Esophagus mucosa (tissue), 1 donor: ENCODE measurements around the gene TPPP. TPM values are rescaled to one million over a fixed set of nuclear protein-coding genes. Genes with fewer than 3 reads are reported as not detected.
"Not testable (repeated sequence)": the region's sequence is repeated elsewhere in the genome, so short reads cannot be mapped to it uniquely, and the experiment has no call there.

Experiments
- ATAC-seq: fragments of 200-7000 bp; cut with Tn5 transposase; one replicate; pipeline ENCODE4 v1.9.1; 2020
- total RNA-seq: library from RNA; stranded (reverse); gene quantifications from one replicate; pipeline ENCODE4 v1.2.4, GENCODE V29; 2023
- donor health status: DM: yes; HTN: yes; CAD: no.

Gene TPPP
- total RNA-seq, 1 donor from 2014 or later: 3.3 TPM

DNA sequence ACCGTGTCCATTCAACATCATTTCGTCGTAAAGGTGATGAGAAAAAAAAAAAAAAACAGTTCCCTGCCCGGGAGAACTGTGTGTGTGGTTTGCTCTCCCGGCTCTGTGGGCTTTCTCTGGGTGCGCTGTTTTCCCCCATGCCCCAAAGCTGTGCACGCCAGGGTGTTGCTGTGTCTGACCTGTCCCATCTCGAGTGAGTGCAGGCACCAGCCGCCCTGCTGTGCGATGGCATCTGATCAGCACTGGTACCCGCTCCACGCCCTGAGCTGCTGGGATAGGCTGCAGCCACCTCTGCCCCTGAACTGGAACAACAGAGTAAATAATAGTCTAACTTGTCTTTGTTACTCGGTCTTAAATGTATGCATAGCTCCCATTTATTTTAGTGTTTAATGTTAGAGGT lies 47.7 kb downstream of the TPPP start:
- no peak for ATAC-seq

DNA sequence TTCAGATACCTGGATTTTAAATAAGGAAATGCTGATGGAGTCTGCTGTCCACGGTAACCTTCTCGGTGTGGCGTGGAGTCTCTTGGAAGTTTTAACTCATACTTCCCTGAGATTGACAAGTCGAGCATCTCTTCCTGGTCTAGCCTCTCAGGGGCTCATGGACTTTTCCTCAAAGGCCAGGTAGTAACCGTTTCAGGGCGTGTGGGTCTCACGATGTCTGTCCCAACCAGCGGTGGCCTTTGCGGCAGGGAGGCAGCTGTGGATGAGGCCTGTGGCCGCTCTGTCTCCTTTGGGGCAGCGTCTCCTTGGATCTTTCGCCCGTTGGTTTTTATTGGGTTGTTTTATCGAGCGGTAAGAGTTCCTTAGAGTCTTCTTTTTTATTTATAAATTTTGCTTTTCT lies 48.2 kb downstream of the TPPP start:
- no peak for ATAC-seq

DNA sequence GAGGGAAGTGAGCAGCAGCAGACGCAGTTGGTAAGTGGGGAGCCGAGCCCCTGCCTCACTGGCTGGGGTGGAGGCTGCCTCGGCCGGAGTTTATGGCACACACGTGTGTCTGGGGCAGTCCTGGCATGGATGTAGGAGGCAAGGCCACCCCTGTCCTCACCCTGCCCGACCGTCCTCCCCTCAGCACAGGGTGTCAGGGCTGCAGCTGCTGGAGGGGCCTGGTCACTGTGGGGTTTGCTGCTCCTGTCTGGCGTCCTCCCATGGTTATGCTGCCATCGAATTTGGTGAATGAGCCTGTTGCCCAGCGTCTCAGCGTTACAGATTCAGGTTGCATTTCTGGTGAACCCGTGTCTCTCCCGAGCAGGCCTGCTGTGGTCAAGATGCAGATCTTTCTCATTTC lies 48.6 kb downstream of the TPPP start:
- peak; percentile 33 for ATAC-seq

DNA sequence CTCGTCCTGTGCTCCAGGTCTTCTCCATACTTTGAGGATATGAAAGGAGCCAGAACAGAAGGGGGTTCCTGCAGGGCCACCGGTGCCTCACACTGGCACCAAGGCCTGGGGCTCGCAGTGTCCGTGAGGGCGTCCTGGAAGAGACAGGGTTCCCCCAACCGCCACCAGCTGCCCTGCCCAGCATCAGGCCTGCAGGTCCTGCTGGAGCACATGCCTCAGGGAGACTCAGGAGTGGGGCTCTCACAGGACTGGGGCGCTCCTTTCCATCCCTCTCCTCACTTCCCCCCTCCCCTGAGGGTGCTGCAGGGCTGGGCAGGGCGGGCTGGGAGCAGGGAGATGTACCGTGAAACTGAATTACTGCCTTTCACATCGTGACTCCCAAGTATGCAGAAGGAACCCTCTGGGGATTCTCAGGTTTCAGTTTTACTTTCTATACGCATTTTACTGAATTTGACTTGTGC lies 49.3 kb downstream of the TPPP start:
- peak; percentile 25 for ATAC-seq

DNA sequence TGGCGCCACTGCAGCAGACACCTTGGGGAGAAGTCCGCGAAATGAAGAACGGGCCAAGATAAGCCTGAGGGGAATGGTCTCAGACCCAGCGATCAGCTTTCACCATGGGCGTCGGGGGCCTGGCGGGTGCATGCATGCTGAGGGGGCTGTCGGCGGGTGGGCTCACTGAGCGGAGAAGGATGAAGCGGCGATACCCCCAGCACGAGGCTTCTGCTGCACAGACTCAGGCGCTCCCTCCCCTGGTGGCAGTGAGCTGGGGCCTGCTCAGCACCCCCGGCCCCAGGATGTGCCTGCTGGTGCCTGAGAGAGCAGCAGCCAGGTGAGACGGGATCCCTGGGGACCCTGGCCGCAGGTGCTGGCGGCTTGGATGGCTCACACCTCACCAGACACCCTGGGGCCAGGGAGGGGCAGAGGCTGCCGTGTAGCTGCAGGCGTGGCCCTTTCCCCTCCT lies 49.8 kb downstream of the TPPP start:
- peak; percentile 8 for ATAC-seq

DNA sequence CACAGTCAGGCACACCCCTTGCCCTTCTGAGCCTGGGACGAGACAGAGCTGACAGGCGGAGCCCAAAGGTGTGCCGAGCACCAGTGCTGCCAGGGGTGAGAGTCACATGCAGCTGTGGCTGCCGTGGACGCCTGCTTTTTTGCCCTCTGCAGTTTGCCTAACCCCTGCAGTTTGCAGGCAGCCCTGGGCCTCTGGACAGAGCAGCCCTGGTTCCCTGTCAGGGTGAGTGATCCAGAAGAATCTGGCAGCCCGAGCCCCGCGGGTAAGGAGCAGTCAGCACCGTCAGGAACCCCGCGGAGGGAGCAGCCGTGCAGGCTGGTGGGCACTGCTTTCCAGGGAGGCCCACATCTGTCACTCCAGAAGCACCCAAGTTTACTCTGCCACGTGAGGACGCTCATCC lies 50.7 kb downstream of the TPPP start:
- ATAC-seq: no peak

DNA sequence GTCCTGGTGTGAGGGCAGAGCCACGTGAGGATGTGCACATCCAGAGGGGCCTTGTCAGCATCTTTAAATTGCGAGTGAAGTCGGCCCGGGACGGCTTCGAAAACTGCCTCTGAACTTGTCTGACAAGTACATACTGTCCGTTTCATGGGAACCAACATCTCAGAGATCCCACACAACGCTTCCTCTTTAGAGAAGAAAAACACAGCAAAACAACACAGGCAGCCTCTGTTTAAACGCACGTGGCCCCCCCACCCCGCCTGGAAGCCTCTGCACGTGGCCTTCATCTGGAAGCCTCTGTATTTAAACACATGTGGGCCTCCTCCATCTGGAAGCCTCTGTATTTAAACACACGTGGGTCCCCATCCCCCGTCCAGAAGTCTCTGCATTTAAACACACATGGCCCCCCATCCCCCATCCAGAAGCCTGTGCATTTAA lies 51.8 kb downstream of the TPPP start:
- ATAC-seq: no peak

GRCh38 chr5:640461-641330 lies 52.5 kb downstream of the TPPP start:
- ATAC-seq: no peak

- no peak for ATAC-seq
Measured at GRCh38 chr5:639584-640213, 53.5 kb downstream of the TPPP start.

GRCh38 chr5:639253-639530 lies 54.0 kb downstream of the TPPP start:
- no peak for ATAC-seq

- ATAC-seq: no peak
Measured at GRCh38 chr5:638501-639252, 54.5 kb downstream of the TPPP start.

DNA sequence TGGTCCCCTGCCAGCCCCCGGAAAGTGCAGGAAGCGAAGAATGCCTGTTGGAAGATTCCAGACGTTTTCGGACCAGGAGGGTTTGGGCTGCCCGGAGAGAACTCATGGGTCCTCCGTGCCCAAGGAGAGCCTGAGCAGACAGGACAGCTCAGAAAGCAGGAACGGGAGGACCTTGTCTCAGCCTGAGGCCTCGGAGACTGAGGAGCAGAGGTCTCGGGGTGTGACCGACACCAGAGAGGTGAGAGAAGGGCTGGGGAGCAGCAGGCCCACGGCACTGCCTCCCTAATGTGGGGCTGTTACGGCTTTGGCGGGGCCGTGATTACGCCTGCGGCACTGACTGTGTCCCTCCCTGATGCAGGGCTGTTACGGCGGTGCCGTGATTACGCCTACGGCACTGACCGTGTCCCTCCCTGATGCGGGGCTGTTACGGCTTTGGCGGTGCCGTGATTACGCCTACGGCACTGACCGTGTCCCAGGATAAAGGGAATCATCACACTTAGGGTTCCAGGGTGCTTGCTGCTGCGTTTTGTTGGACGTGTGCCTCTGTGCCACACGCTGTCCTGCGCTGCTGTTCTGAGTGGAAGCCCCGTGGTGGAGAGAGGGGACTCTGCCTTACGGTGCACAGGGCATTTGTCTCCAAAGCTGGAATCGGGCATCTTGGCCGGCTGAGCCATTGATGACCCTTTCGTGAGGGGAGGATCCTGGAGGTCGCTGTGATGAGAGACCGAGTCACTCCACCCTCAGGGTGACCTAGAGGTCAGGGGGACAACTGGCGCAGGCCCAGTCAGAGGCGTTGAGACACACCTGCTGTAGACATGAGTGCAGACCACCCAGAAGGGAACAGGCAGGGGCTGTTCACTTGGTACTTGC lies 55.3 kb downstream of the TPPP start:
- ATAC-seq: no peak

DNA sequence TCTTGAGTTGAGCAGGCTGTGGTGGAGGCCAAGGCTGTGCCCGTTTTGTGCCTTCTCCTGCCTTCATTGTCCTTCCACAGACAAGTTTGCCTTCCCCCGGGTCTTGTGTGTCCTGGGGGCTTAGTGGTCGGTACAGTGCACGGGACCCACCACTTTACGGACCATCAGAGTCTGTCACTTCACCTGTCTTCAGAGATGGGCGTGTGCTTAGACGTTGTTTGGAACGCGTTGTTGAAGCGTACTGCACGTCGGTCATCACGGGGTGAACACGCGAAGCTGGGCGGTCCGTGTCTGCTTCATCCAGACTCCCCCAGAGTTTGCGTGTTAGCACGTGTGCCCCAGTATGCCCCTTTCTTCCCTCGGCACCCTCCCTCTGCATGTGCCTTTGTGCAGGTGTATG lies 56.2 kb downstream of the TPPP start:
- ATAC-seq: no peak

DNA sequence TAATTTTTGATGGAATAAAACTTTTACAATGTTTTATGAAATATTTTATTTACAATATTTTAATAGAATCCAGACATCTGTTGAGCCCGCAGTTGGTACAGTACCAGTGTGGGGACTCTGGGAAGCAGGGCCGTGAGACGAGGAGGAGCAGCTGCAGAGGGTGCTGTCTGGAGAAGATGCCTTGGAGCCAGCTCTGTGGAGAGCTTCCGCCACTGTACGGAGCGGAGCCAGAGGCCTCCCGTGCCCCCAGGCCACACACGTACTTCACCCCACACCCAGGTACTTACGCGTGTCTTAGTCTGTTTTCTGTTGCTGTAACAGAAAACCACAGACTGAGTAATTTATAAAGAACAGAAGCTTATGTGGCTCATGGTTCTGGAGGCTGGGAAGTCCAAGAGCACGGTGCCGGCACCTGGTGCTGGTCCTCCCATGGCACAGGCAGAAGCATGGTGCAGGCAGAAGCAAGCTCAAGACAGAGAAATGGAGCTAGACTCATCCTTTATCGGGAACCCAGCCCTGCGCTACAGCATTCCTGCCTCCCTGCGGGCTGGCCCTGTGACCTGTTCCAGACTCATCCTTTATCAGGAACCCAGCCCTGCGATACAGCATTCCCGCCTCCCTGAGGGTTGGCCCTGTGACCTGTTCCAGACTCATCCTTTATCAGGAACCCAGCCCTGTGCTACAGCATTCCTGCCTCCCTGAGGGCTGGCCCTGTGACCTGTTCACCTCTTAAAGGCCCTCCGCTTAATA lies 57.7 kb downstream of the TPPP start:
- no peak for ATAC-seq

- no peak for ATAC-seq
Measured at GRCh38 chr5:634191-634590, 59.0 kb downstream of the TPPP start.

DNA sequence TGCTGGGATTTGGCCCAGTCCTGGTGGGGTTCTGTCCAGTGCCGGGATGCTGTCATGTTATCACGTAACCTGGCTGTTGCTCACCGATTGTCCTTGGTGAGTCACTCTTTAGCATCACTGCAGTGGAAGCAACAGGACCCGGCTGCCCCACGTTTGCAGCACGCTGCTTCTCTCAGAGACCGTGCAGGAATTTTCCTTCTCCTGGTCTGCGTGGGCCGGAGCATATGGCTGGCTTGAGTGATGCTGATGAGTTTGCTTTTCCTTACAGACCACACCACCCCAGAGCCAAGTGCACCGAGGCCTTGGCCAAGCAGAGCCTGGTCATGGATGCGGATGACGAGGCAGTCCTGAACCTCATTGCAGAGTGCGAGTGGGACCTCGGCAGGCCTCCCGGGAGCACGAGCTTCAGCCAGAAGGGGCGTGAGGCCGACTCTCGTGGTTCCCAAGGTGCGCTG lies 59.6 kb downstream of the TPPP start:
- no peak for ATAC-seq

- ATAC-seq: not testable (repeated sequence)
Measured at GRCh38 chr5:628351-629205, 64.6 kb downstream of the TPPP start.

- no peak for ATAC-seq
Measured at GRCh38 chr5:627840-628239, 65.3 kb downstream of the TPPP start.

- no peak for ATAC-seq
Measured at GRCh38 chr5:626850-627249, 66.3 kb downstream of the TPPP start.

- ATAC-seq: no peak
Measured at GRCh38 chr5:625516-625915, 67.6 kb downstream of the TPPP start.

DNA sequence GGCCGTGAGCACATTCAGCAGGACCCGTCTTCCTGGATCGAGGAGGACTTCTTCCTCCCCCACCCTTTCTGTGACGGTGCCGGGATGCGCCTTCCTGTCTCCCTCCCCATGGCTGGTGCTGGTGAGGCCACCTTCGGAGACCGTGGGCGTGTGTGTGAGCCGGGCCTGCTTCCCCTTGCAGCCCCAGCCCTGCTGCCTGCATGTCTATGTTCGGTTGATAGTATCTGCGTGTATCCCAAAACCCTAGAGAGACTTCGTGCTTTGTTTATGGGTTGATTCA lies 68.3 kb downstream of the TPPP start:
- no peak for ATAC-seq
